Measurements from ENCODE around the gene ATG9A.
A peak's percentile ranks its signal among the peaks of the same experiment; 100 is the strongest.

The ATG9A gene

DNA sequence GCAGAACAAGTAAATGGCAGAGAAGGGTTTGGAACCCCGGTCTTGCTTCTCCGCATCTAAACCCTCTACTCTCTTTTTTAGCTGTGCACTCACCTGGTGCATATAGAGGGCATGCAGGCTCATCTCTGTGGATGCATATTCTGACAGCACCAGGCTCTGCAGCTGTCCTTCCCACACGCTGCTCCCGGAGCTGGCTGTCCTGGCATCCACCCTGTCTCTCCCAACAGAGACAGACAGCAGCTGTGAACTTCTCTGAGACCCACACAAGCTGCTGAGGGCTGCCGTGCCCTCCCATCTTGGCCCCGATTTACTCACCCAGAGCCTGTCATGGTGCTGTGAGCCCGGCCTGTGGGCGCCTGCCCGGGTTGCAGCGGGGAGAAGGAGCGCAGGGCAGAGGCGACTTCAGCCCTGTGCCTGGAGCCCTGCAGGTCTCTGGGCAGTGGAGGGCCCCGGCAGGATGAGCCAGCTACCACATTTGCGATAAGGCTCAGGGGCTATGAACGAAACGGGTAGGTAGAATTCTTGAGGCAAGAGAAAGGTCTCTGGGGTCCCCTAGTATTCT is 7.4 kb downstream of the ATG9A start:
- no peak for DNase-seq

DNA sequence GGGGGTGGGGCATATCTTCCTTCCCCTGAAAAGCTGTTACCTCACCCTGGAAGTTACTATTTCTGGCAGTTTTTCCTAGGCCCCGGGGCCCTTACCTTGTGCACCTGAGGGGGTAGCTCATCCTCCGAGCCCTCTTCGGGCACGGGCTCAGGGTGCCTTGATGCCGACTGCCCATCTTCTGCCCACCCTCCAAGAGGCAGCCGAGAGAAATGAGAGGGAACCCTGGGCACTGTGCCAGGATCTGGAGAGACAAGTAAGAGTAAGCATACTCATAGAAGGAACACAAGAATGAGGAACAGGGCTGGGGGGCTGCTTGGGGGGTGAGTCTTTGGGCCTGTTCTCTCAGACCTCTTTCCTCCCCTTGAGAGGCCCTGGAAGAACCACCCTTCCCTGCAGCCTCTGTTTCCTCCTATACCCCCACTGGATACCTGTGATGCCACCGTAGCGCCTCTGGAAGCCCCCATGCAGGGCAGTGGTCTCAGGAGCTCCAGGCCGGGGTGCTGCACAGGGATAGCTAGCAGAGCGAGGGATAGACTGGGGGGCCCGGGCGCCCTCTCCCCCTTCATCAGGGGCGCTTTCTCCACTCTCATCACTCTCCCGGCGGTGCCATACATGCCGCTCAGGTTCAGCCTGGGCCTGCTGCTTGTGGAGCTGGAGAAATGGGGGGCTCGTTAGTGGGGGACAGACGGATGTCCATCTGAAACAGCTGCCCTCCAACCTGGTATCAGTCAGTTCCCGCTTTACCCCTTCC is 8.6 kb downstream of the ATG9A start:
- DNase-seq = no peak

DNA sequence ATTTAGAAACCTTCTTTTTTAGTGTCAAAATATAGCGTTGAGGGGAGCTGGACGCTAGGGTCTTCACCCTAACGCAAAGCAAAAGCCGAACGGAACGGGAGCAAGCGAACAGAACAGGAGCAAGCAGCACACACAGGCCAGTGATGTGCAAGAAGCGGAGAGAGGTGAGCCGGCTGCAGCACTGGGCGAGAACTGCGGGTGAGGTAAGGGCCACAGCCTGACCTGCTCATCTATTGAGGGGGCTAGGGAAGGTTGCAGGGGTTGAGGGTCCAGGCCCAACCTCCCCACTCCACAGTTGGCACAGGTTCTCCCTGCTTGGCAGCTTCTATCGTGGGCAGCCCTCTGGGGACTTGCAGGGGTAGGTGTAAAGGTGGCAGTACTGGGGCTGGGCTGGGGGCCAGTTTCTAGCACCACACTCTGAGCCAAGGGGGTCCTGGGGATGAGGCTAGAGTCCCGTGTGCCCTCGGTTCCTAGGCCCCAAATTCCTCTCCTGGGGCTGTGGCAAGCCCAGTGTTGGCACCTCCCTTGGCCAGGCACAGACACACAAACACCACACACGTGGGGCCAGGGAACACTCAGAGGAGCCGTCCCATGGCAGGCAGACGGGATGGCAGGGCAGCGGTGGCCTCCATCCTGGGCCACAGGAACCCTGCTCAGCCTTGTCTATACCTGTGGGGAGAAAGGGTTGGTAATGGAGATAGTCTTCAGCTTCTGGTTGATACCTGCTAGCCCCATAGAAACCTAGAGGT is 9.5 kb downstream of the ATG9A start:
- DNase-seq = no peak

- peak; percentile 90 for DNase-seq
Observed at GRCh38 chr2:219218732-219219701, 10.4 kb downstream of the ATG9A start, which contains the start of gene ABCB6. TSS of gene ABCB6 (minus strand) at chr2:219218958. CDS start at chr2:219218673, 285 bp downstream.

DNA sequence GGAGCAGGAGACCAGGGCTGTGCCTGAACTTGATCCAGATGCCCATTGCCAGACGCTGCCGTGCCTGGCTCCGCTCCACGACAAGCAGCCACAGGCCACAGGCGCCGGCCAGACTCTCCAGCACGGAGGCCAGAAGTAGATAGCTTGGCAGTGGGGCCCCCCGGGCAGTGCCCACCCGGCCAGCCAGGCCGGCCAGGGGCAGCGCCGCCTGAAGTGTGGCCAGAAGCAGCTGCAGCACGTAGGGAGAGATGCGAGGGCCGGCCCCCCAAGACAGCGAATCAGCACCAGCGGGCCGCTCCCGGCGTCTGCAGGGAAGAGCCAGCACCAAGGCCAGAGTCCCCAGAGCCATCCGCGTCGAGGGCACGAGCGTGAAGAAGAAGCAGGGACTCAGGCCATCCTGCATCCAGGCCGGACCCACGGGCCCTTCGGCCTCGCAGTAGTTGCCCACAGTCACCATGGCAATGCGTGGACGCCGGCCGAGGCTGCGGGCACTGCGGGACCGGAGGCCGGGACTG is 11.2 kb downstream of the ATG9A start:
- DNase-seq = peak; percentile 43

- no peak for DNase-seq
Observed at GRCh38 chr2:219216535-219216915, 12.9 kb downstream of the ATG9A start.

DNA sequence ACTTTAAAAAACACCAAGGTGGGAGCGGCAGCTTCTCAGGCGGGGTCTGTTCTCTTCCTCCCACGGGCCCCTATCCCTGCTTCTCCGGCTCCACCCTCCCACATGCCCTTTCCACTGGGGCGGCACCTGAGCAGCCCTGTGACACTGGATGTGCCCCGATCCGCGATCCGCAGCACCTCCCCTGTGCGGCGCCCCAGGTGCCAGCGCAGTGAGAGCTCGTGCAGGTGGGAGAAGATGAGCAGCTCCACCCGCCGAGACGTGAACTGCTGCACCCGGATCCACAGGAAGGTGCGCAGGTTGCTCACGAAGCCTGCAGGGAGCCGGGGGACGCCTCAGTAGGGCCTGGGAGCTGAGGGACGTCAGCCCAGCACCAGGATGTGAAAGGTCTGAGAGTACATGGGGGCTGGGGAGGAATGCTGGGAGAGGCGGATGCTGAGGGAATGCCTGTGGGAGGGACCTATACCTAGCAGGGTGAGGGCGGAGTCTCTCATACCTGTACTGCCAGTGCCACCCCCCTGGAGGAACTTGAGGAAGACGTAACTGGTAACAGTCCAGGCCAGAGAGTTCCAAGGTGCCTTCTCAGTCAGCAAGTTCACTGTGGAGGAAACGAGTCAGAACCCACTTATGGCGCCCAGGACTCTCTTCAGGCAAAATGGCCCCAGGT is 13.4 kb downstream of the ATG9A start:
- DNase-seq = no peak

DNA sequence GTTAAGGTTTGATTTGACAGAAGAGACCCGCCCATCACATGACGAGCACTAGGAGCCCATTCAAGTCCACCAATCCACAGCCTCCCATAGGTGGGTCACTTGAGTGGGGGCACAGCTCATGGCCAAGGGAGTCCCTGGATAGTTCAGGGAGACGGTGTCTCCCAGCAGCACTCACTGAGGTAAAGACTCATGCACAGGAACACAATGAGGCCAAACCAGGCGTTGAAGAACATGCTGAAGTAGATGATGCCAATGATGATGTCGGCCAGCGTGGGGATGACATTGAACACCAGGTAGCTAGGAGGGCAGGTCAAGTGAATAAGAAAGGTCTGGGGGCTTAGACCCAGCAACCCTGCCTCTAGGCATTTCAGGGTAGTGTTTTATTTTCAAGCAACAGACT is 14.7 kb downstream of the ATG9A start:
- DNase-seq = no peak

DNA sequence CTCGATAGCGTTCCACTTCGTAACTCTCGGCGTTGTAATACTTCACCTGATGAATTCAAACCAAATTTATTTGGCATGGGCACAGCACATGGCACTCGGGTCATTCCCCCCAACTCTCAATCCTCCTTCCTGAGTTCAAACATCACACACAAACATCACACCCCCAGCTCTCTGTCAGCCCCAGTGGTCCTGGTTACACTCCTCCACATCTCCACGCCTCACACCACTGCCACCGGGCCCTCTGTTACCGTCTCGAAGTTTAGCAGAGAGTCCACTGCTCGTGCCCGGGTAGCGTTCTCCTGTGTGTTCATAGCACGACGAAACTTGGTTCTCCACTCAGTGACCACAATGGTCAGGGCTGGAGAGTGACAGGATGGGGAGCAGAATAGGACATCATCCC is 15.3 kb downstream of the ATG9A start:
- no peak for DNase-seq

DNA sequence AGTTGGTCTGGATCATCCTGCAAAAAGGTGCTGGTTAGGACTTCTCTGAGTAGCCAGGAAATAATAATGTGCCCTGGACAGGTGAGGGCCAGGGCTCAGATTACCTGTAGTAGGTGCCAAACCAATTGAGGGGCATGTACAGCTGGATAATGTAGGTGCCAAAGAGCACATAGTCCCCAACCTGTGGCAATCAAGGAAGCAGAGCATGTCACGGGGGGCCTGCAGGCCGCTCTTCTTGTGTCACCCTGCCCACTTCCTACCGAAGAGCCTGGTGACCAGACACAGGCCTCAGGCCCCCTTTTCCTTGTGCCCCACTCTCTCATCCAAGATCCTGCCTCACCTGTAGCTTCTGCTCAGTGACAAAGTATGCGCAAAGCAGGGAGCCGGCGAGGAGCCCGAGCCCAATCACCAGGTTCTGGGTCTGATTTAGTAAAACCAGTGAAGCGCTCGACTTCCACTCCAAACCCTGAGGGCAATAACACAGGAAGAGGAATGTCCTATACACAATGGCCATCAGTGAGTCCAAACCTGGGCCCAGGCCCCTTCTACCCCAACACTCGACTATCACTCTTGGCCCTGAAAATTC is 15.9 kb downstream of the ATG9A start:
- DNase-seq = no peak

- DNase-seq = no peak
Observed at GRCh38 chr2:219213026-219213415, 16.4 kb downstream of the ATG9A start.

- DNase-seq = no peak
Observed at GRCh38 chr2:219210886-219211362, 18.5 kb downstream of the ATG9A start.

DNA sequence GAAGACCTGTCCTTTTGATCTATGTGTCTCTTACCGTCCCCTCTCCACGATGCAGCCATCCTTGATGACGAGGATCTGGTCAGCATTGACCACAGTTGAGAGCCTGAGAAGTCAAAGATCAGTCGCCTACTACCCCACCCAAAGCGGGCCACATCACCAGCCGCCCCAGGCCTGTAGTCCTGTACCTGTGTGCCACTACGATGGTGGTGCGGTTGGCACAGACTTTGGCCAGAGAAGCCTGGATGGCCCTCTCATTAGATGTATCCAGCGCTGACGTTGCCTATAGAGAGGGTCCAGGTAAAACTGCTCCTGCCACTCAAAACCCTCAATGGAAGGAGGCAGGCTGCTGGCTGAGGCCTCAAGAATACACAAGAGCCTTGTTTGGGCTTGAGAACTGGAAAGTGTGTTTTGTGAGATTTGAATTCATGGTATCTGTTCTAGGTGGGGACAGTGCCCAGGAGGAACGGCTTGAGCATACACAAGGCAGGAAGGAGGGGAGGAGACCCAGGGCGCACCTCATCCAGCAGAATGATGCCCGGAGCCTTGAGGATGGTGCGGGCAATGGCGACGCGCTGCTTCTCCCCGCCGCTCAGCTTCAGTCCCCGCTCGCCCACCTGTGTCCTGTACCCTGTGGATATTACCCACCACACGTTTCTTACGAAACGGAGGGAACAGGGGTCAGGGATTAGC is 19.1 kb downstream of the ATG9A start:
- DNase-seq = no peak

- no peak for DNase-seq
Observed at GRCh38 chr2:219209236-219210195, 19.9 kb downstream of the ATG9A start.

DNA sequence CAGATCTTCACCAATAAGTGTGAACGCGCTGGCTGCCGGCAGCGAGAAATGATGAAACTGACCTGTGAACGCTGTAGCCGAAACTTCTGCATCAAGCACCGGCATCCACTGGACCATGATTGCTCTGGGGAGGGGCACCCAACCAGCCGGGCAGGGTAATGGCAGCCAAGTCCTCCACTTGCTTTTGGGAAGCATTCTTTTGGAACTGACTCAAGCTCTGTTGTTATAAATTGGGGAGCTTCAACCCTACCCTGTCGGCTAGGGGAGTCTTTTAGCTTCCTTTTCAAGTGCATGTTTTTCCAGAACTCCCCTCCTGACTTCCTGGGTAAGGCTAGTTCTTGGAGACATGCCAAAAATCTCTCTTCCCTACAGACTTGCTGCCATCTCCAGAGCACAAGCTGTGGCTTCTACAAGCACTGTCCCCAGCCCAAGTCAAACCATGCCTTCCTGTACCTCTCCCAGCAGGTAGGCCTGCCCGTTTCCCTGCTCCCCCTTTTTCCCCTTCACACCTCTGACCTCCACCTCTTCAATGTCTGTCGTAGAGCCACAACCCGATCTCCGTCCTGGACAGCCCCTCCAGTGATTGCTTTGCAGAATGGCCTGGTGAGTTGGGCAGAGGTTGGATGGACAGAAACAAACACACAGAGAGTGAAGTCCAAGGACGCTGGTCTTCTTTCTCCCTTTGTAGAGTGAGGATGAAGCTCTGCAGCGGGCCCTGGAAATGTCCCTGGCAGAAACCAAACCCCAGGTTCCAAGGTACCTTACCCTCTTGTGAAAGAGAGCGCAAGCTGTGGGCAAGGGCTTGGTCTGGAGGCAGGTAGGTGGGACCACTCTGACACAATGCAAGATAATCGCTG is 21.3 kb downstream of the ATG9A start:
- DNase-seq = no peak

- DNase-seq = peak; percentile 59
Observed at GRCh38 chr2:219207134-219207883, 22.1 kb downstream of the ATG9A start.

GRCh38 chr2:219206328-219207133 is 22.9 kb downstream of the ATG9A start, which contains the start of gene ZFAND2B:
TSS of gene ZFAND2B (plus strand) at chr2:219206782. CDS start at chr2:219206988, 206 bp downstream.
- DNase-seq = peak; percentile 86
